B cell (primary cell): ENCODE data around the gene DNASE1L2. TPM values are rescaled to one million over a fixed set of nuclear protein-coding genes. Genes with fewer than 3 reads are reported as not detected.

Experiments used
- ATAC-seq: fragments of 200-7000 bp; cut with Tn5 transposase; one replicate; pipeline ENCODE4 v1.10.0; 2021; ENCODE audit warnings: low read depth, mild to moderate bottlenecking, moderate number of reproducible peaks, moderate library complexity
- CTCF ChIA-PET: fragments of 350-600 bp; sonication (Branson Sonifier 250); formaldehyde crosslinking; loops from one replicate; lab custom pipeline; 2021; ENCODE audit warnings: antibody characterized with exemption, inconsistent platforms; lab: Charles Lee
- POLR2A ChIA-PET: fragments of 350-600 bp; sonication (Branson Sonifier 250); formaldehyde crosslinking; loops from one replicate; lab custom pipeline; 2021; ENCODE audit warnings: antibody characterized with exemption; lab: Charles Lee
- DNase-seq: peaks from one replicate; pipeline ENCODE4 v3.0.0; 2013
- H2AFZ ChIP-seq: 2 replicates; pipeline ENCODE4 v1.6.1; 2012; ENCODE audit warnings: mild to moderate bottlenecking, low read depth, low read length; ENCODE audit not compliant: insufficient read depth, poor library complexity, severe bottlenecking
- H3K27ac ChIP-seq, 2 donors: 1 replicate in 1 of 2; 2 replicates in 1 of 2; pipeline ENCODE4 v1.5.1; 2012 to 2013; ENCODE audit warnings: low read length in 2 of 2, mild to moderate bottlenecking in 2 of 2, moderate library complexity in 1 of 2
- H3K27me3 ChIP-seq, 4 experiments: fragments of 200-600 bp in 1 of 4; sonication (generic) in 1 of 4; replicated peaks in 1 of 4; 1 replicate in 2 of 4; 2 replicates in 2 of 4; pipeline versions ENCODE4 v1.6.1 to v1.7.0; 2013 to 2016; ENCODE audit warnings: low read length in 3 of 4, mild to moderate bottlenecking in 2 of 4, mixed read lengths in 1 of 4, moderate library complexity in 1 of 4; ENCODE audit not compliant: insufficient read depth in 4 of 4, control insufficient read depth in 3 of 4; ENCODE audit errors: control extremely low read depth in 1 of 4
- H3K36me3 ChIP-seq, 2 experiments: replicated peaks in 1 of 2; 1 replicate in 1 of 2; 2 replicates in 1 of 2; pipeline versions ENCODE4 v1.6.1 to v1.7.1; 2013; ENCODE audit warnings: low read length in 1 of 2; ENCODE audit not compliant: insufficient read depth in 2 of 2, control insufficient read depth in 1 of 2; ENCODE audit errors: control extremely low read depth in 1 of 2, extremely low read depth in 1 of 2
- H3K4me1 ChIP-seq, 2 donors: fragments of 200-600 bp in 1 of 2; sonication (generic) in 1 of 2; 1 replicate in 1 of 2; 2 replicates in 1 of 2; pipeline versions ENCODE4 v1.5.1 to v1.6.1; 2013 to 2017; ENCODE audit warnings: low read length in 2 of 2; ENCODE audit not compliant: control insufficient read depth in 2 of 2, insufficient read depth in 2 of 2
- H3K4me2 ChIP-seq: replicated peaks from 2 replicates; pipeline ENCODE3; 2012; ENCODE audit warnings: mild to moderate bottlenecking, low read depth, low read length; ENCODE audit not compliant: poor library complexity, severe bottlenecking
- H3K4me3 ChIP-seq, 5 experiments: fragments of 200-600 bp in 1 of 5; sonication (generic) in 1 of 5; 1 replicate in 3 of 5; 2 replicates in 2 of 5; pipeline versions ENCODE4 v1.5.1 to v1.7.0; 2011 to 2016; ENCODE audit warnings: low read length in 4 of 5, mild to moderate bottlenecking in 4 of 5, low read depth in 2 of 5, control low read depth in 1 of 5, moderate library complexity in 1 of 5; ENCODE audit not compliant: insufficient read depth in 1 of 5; ENCODE audit errors: control extremely low read depth in 1 of 5, extremely low read depth in 1 of 5
- H3K79me2 ChIP-seq: fragments of 200-600 bp; sonication (generic); one replicate; pipeline ENCODE4 v1.6.0; 2016; ENCODE audit warnings: low read length; ENCODE audit not compliant: control insufficient read depth, insufficient read depth
- H3K9ac ChIP-seq: fragments of 200-600 bp; sonication (generic); 2 replicates; pipeline ENCODE4 v1.6.1; 2017; ENCODE audit warnings: mild to moderate bottlenecking, low read length, moderate library complexity
- H3K9me3 ChIP-seq, 3 donors: one replicate each; pipeline versions ENCODE4 v1.6.1 to v1.7.1; 2013; ENCODE audit warnings: low read length in 2 of 3; ENCODE audit not compliant: control insufficient read depth in 2 of 3, insufficient read depth in 1 of 3; ENCODE audit errors: control extremely low read depth in 1 of 3
- H4K20me1 ChIP-seq: 2 replicates; pipeline ENCODE4 v1.6.0; 2012; ENCODE audit warnings: mild to moderate bottlenecking, low read length; ENCODE audit not compliant: insufficient read depth, control insufficient read depth, poor library complexity, severe bottlenecking
- H3K27ac Mint-ChIP-seq: one replicate; pipeline ENCODE4 v1.8.0; 2021; ENCODE audit warnings: mixed read lengths
- H3K27me3 Mint-ChIP-seq: one replicate; pipeline ENCODE4 v1.8.0; 2021; ENCODE audit warnings: mixed read lengths
- H3K4me1 Mint-ChIP-seq: one replicate; pipeline ENCODE4 v1.8.0; 2021; ENCODE audit warnings: mixed read lengths
- H3K4me3 Mint-ChIP-seq: one replicate; pipeline ENCODE4 v1.8.0; 2021; ENCODE audit warnings: mixed read lengths
- H3K9me3 Mint-ChIP-seq: one replicate; pipeline ENCODE4 v1.8.0; 2022; ENCODE audit warnings: mixed read lengths; ENCODE audit not compliant: insufficient read depth
- CTCF ChIP-seq: fragments of 200-600 bp; IDR thresholded peaks from one replicate; pipeline ENCODE4 v1.8.0; 2022; ENCODE audit warnings: antibody characterized with exemption, mild to moderate bottlenecking
- EZH2 ChIP-seq: IDR thresholded peaks from 2 replicates; pipeline ENCODE4 v1.6.1; 2012; ENCODE audit warnings: borderline replicate concordance, low read depth, mild to moderate bottlenecking, moderate library complexity, low read length; ENCODE audit not compliant: insufficient read depth, poor library complexity, severe bottlenecking
- WGBS: methylation state at CpG from one replicate; pipeline ENCODE4 v1.1.5; 2013; ENCODE audit warnings: missing lambda C conversion rate; ENCODE audit not compliant: insufficient coverage; 5-methylcytosine and 5-hydroxymethylcytosine counted together
- intact Hi-C: fragments of 100-400 bp; cut with micrococcal nuclease; formaldehyde crosslinking; loops from one replicate; pipeline ENCODE4 v1.10.0; 2022
- polyA plus RNA-seq: library from polyadenylated mRNA; depleted of rRNA; stranded (reverse); fragments of >200 nt; gene quantifications from 2 replicates; pipeline ENCODE4 v1.2.3, GENCODE V29; 2012
- total RNA-seq, 2 donors: library from RNA; stranded (reverse); fragments of 120-200 nt in 1 of 2; gene quantifications; 1 replicate in 1 of 2; 2 replicates in 1 of 2; pipeline versions ENCODE4 v1.2.3 to v1.2.4, GENCODE V29; 2013 to 2022

Gene DNASE1L2
- total and polyA plus RNA-seq, 2 donors (not counting 1 experiment from before 2014, with no cell fraction given), result 1.1 to 1.6 TPM

GRCh38 chr16:2282262-2282661, 46.0 kb downstream of the DNASE1L2 start:
- Histone ChIP-seq H3K4me3 (no peak overlapping the region), H3K9ac (no peak overlapping the region), H3K9me3 (no peaks in the 10 kb centered on the region), H3K27me3 (no peaks in the 10 kb centered on the region), H2AFZ (no peak overlapping the region), H3K27ac (no peak overlapping the region), H4K20me1 (no peaks in the 10 kb centered on the region), H3K79me2 (no peaks in the 10 kb centered on the region), H3K36me3 (no peaks in the 10 kb centered on the region), H3K4me2 (no peak overlapping the region), H3K4me1 (no peaks in the 10 kb centered on the region)
- POLR2A ChIA-PET, result interaction anchor here (0.7 kb wide), 2 partner anchors 146 to 311 kb away, joined by 3 to 4 read pairs; no protein-coding TSS in a partner anchor
- no peak for ATAC-seq
- Mint-ChIP-seq H3K27ac (no peak overlapping the region), H3K4me3 (no peak overlapping the region), H3K27me3 (no peaks in the 10 kb centered on the region), H3K9me3 (no peaks in the 10 kb centered on the region), H3K4me1 (no peaks in the 10 kb centered on the region)
- 83% methylated on average over 1 of the region's 5 CpGs for WGBS
- DNase-seq, result no peak
- intact Hi-C loops, result no loop called here
- CTCF ChIA-PET, result no interaction called here
- TF ChIP-seq CTCF (no peak), EZH2 (no peak)

GRCh38 chr16:2282866-2283555, 46.8 kb downstream of the DNASE1L2 start:
- no peaks in the 10 kb centered on the region for H3K4me1 ChIP-seq
- WGBS, result 92% methylated on average over 13 of the region's 26 CpGs
- no peaks in the 10 kb centered on the region for H3K79me2 ChIP-seq
- ChIA-PET POLR2A (no interaction called here), CTCF (no interaction called here)
- H4K20me1 ChIP-seq, result no peaks in the 10 kb centered on the region
- H3K9ac ChIP-seq, result no peak overlapping the region
- intact Hi-C loops, result no loop called here
- Mint-ChIP-seq H3K4me3 (no peak overlapping the region), H3K27me3 (no peaks in the 10 kb centered on the region), H3K4me1 (no peaks in the 10 kb centered on the region), H3K9me3 (no peaks in the 10 kb centered on the region), H3K27ac (no peak overlapping the region)
- H3K9me3 ChIP-seq, result no peaks in the 10 kb centered on the region
- H3K4me3 ChIP-seq, result no peak overlapping the region
- H2AFZ ChIP-seq, result no peak overlapping the region
- ATAC-seq, result no peak
- H3K27me3 ChIP-seq, result no peaks in the 10 kb centered on the region
- no peak for DNase-seq
- no peak overlapping the region for H3K4me2 ChIP-seq
- no peak overlapping the region for H3K27ac ChIP-seq
- TF ChIP-seq CTCF (no peak), EZH2 (no peak)
- H3K36me3 ChIP-seq, result no peaks in the 10 kb centered on the region
